ENCODE data around the gene TSR3. TPM values are rescaled to one million over a fixed set of nuclear protein-coding genes. Genes with fewer than 3 reads are reported as not detected.

The TSR3 gene
- total RNA-seq, 3 donors from 2014 or later, result 108 to 133 (median 112) TPM

- H3K4me3 Mint-ChIP-seq, result peak overlapping the region; percentile 82
- H3K36me3 Mint-ChIP-seq (ENCODE audit: insufficient read depth), result no peaks in the 10 kb centered on the region
- no peaks in the 10 kb centered on the region for H3K27me3 Mint-ChIP-seq (ENCODE audit: low read depth)
- no peak for DNase-seq
- no peak for ATAC-seq
- peaks cover 25% of the 10 kb centered on the region for H3K4me1 Mint-ChIP-seq (ENCODE audit: low read depth)
- H3K9me3 Mint-ChIP-seq, result no peaks in the 10 kb centered on the region
These were observed 1.7 kb downstream of the TSR3 start for GRCh38 chr16:1349951-1350350.

- Mint-ChIP-seq H3K27me3 (ENCODE audit: low read depth) (no peaks in the 10 kb centered on the region), H3K4me1 (ENCODE audit: low read depth) (peaks cover 23% of the 10 kb centered on the region), H3K4me3 (no peak overlapping the region), H3K36me3 (ENCODE audit: insufficient read depth) (no peaks in the 10 kb centered on the region), H3K9me3 (no peaks in the 10 kb centered on the region)
- no peak for DNase-seq
- ATAC-seq, result no peak
These were observed 2.3 kb downstream of the TSR3 start for GRCh38 chr16:1349351-1349750.

- Mint-ChIP-seq H3K4me3 (no peak overlapping the region), H3K9me3 (no peaks in the 10 kb centered on the region), H3K27me3 (ENCODE audit: low read depth) (no peaks in the 10 kb centered on the region), H3K4me1 (ENCODE audit: low read depth) (peaks cover 23% of the 10 kb centered on the region), H3K36me3 (ENCODE audit: insufficient read depth) (no peaks in the 10 kb centered on the region)
- no peak for ATAC-seq
- no peak for DNase-seq
These were observed 2.8 kb downstream of the TSR3 start for GRCh38 chr16:1348926-1349325.

GRCh38 chr16:1348441-1348840 is 3.2 kb downstream of the TSR3 start:
- ATAC-seq, result no peak
- H3K27me3 Mint-ChIP-seq (ENCODE audit: low read depth), result no peaks in the 10 kb centered on the region
- H3K4me1 Mint-ChIP-seq (ENCODE audit: low read depth), result peaks cover 20% of the 10 kb centered on the region
- H3K9me3 Mint-ChIP-seq, result no peaks in the 10 kb centered on the region
- no peak for DNase-seq
- no peaks in the 10 kb centered on the region for H3K36me3 Mint-ChIP-seq (ENCODE audit: insufficient read depth)
- no peak overlapping the region for H3K4me3 Mint-ChIP-seq

- no peaks in the 10 kb centered on the region for H3K27me3 Mint-ChIP-seq (ENCODE audit: low read depth)
- H3K4me1 Mint-ChIP-seq (ENCODE audit: low read depth), result peaks cover 20% of the 10 kb centered on the region
- no peaks in the 10 kb centered on the region for H3K9me3 Mint-ChIP-seq
- ATAC-seq, result no peak
- H3K4me3 Mint-ChIP-seq, result no peak overlapping the region
- H3K36me3 Mint-ChIP-seq (ENCODE audit: insufficient read depth), result no peaks in the 10 kb centered on the region
- no peak for DNase-seq
These were observed 3.7 kb downstream of the TSR3 start for GRCh38 chr16:1347962-1348361.

- H3K4me1 Mint-ChIP-seq (ENCODE audit: low read depth), result peaks cover 22% of the 10 kb centered on the region
- no peak for ATAC-seq
- no peaks in the 10 kb centered on the region for H3K27me3 Mint-ChIP-seq (ENCODE audit: low read depth)
- no peak for DNase-seq
- no peak overlapping the region for H3K4me3 Mint-ChIP-seq
- no peaks in the 10 kb centered on the region for H3K36me3 Mint-ChIP-seq (ENCODE audit: insufficient read depth)
- no peaks in the 10 kb centered on the region for H3K9me3 Mint-ChIP-seq
These were observed 4.3 kb downstream of the TSR3 start for GRCh38 chr16:1347286-1347855.

GRCh38 chr16:1346422-1347285 is 5.0 kb downstream of the TSR3 start:
- no peaks in the 10 kb centered on the region for H3K36me3 Mint-ChIP-seq (ENCODE audit: insufficient read depth)
- no peak for ATAC-seq
- no peaks in the 10 kb centered on the region for H3K27me3 Mint-ChIP-seq (ENCODE audit: low read depth)
- peaks cover 24% of the 10 kb centered on the region for H3K4me1 Mint-ChIP-seq (ENCODE audit: low read depth)
- no peak for DNase-seq
- no peaks in the 10 kb centered on the region for H3K9me3 Mint-ChIP-seq
- no peak overlapping the region for H3K4me3 Mint-ChIP-seq

- Mint-ChIP-seq H3K4me3 (no peak overlapping the region), H3K36me3 (ENCODE audit: insufficient read depth) (no peaks in the 10 kb centered on the region), H3K4me1 (ENCODE audit: low read depth) (peaks cover 24% of the 10 kb centered on the region), H3K27me3 (ENCODE audit: low read depth) (no peaks in the 10 kb centered on the region), H3K9me3 (no peaks in the 10 kb centered on the region)
- ATAC-seq (no peak), DNase-seq (no peak)
These were observed 5.8 kb downstream of the TSR3 start for GRCh38 chr16:1345651-1346421.

GRCh38 chr16:1345087-1345486 is 6.6 kb downstream of the TSR3 start:
- peaks cover 20% of the 10 kb centered on the region for H3K4me1 Mint-ChIP-seq (ENCODE audit: low read depth)
- no peaks in the 10 kb centered on the region for H3K9me3 Mint-ChIP-seq
- ATAC-seq (no peak), DNase-seq (no peak)
- H3K4me3 Mint-ChIP-seq, result no peak overlapping the region
- H3K27me3 Mint-ChIP-seq (ENCODE audit: low read depth), result no peaks in the 10 kb centered on the region
- H3K36me3 Mint-ChIP-seq (ENCODE audit: insufficient read depth), result no peaks in the 10 kb centered on the region

GRCh38 chr16:1344499-1344898 is 7.2 kb downstream of the TSR3 start:
- no peak for DNase-seq
- Mint-ChIP-seq H3K4me3 (no peak overlapping the region), H3K9me3 (no peaks in the 10 kb centered on the region), H3K27me3 (ENCODE audit: low read depth) (no peaks in the 10 kb centered on the region), H3K36me3 (ENCODE audit: insufficient read depth) (no peaks in the 10 kb centered on the region), H3K4me1 (ENCODE audit: low read depth) (peaks cover 20% of the 10 kb centered on the region)
- ATAC-seq, result no peak

GRCh38 chr16:1343428-1344242 is 8.0 kb downstream of the TSR3 start:
- Mint-ChIP-seq H3K9me3 (no peaks in the 10 kb centered on the region), H3K36me3 (ENCODE audit: insufficient read depth) (no peaks in the 10 kb centered on the region), H3K27me3 (ENCODE audit: low read depth) (no peaks in the 10 kb centered on the region), H3K4me3 (peak overlapping the region; percentile 44), H3K4me1 (ENCODE audit: low read depth) (peaks cover 20% of the 10 kb centered on the region)
- ATAC-seq, result no peak
- no peak for DNase-seq

- Mint-ChIP-seq H3K4me3 (peak overlapping the region; percentile 44), H3K36me3 (ENCODE audit: insufficient read depth) (no peaks in the 10 kb centered on the region), H3K9me3 (no peaks in the 10 kb centered on the region), H3K27me3 (ENCODE audit: low read depth) (no peaks in the 10 kb centered on the region), H3K4me1 (ENCODE audit: low read depth) (peaks cover 20% of the 10 kb centered on the region)
- ATAC-seq (peak; percentile 90 to 92), DNase-seq (peak; percentile 93)
These were observed 8.9 kb downstream of the TSR3 start for GRCh38 chr16:1342526-1343427.

All from activated T-cell treated with anti-CD3 and anti-CD28 coated beads, Interleukin-2, amount 50 U/mL, for 4 hours (primary cell).